Measurements from ENCODE around the gene TFEB.

The TFEB gene

DNA sequence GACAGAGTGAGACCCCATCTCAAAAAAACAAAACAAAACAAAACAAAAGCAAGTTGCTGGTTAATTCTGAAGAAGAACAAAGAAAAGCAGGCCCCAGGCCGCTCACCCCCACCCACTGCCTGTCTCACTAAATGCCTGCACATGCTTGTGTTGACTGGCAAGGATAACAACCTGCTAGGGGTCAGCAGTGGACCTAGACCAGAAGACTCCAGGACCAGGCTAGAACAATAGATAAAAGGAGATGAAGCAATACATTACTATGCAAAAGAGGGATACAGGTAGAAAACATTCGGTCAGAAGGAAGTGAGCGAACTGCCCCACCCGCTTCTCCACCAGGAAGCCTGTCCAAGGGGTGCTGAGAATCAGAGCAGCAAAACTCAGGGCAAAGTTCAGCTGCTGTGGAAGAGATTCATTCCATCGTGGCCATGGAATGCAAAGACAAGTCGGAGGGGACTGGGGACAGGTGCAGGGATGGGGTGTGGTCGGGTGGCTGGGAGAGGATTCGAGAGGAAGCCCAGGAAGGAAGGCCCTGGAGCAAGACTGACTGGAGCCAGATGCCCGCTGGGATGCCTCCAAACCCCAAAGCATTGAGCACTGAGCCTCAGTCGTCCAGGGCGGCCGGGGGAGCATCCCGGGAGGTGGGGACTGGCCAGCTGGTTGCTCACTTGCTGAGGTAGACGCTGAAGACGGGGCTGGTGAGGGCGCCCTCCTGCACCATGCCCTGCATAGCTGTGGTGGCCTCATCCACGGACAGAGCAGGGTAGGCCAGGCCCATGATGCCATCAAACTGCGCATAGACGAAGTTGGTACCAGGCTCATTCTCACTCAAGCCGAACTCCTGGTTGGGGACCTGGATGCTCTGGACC is 6.5 kb upstream of the TFEB start:
- Histone ChIP-seq H3K4me3 (ENCODE audit: low read depth, low read length) (no peak overlapping the region), H3K9me3 (ENCODE audit: severe bottlenecking) (no peaks in the 10 kb centered on the region), H3K36me3 (no peaks in the 10 kb centered on the region), H3K27ac (no peak overlapping the region), H3K27me3 (ENCODE audit: insufficient read depth, low read depth, severe bottlenecking) (no peaks in the 10 kb centered on the region)
- TF ChIP-seq, protein P1, sequence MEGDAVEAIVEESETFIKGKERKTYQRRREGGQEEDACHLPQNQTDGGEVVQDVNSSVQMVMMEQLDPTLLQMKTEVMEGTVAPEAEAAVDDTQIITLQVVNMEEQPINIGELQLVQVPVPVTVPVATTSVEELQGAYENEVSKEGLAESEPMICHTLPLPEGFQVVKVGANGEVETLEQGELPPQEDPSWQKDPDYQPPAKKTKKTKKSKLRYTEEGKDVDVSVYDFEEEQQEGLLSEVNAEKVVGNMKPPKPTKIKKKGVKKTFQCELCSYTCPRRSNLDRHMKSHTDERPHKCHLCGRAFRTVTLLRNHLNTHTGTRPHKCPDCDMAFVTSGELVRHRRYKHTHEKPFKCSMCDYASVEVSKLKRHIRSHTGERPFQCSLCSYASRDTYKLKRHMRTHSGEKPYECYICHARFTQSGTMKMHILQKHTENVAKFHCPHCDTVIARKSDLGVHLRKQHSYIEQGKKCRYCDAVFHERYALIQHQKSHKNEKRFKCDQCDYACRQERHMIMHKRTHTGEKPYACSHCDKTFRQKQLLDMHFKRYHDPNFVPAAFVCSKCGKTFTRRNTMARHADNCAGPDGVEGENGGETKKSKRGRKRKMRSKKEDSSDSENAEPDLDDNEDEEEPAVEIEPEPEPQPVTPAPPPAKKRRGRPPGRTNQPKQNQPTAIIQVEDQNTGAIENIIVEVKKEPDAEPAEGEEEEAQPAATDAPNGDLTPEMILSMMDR (IDR thresholded peaks at IDR 0.05; ENCODE audit: low read depth, low read length) = no peak
- no peak for DNase-seq

GRCh38 chr6:41740366-41741162 is 5.2 kb upstream of the TFEB start:
- no peaks in the 10 kb centered on the region for H3K27me3 ChIP-seq (ENCODE audit: insufficient read depth, low read depth, severe bottlenecking)
- DNase-seq = no peak
- no peaks in the 10 kb centered on the region for H3K9me3 ChIP-seq (ENCODE audit: severe bottlenecking)
- H3K36me3 ChIP-seq = no peaks in the 10 kb centered on the region
- H3K27ac ChIP-seq = no peak overlapping the region
- TF ChIP-seq, protein P1 (IDR thresholded peaks at IDR 0.05; ENCODE audit: low read depth, low read length) = no peak
- no peak overlapping the region for H3K4me3 ChIP-seq (ENCODE audit: low read depth, low read length)

GRCh38 chr6:41739041-41739440 is 3.6 kb upstream of the TFEB start:
- TF ChIP-seq, protein P1 (IDR thresholded peaks at IDR 0.05; ENCODE audit: low read depth, low read length) = no peak
- Histone ChIP-seq H3K27ac (no peak overlapping the region), H3K27me3 (ENCODE audit: insufficient read depth, low read depth, severe bottlenecking) (no peaks in the 10 kb centered on the region), H3K36me3 (no peaks in the 10 kb centered on the region), H3K4me3 (ENCODE audit: low read depth, low read length) (no peak overlapping the region), H3K9me3 (ENCODE audit: severe bottlenecking) (no peaks in the 10 kb centered on the region)
- DNase-seq = no peak

DNA sequence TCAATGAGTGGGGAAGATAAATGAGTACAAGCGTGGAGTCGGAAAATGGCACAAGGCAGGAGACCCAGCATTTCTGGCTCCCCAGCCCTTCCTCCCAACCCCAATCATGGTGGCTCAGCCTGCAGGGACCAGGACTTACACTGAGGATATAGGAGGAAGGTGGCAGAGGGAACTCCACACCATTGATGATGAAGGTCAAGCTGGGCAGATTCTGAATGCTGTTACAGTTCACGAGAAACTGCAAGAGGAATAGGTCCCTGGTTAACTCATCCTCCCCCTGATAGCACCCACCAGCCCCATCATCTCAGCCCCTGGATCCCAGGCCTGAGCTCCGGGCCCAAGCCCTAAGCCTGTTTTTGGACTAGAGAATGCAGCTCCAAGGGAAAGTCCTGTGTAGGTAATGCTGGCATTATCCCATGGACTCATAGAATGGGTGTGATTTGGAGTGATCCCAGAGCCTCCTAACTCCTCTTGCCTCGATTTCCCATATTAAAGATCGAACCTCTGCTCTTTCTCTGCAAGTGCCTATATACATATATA is 2.3 kb upstream of the TFEB start:
- Histone ChIP-seq H3K27me3 (ENCODE audit: insufficient read depth, low read depth, severe bottlenecking) (no peaks in the 10 kb centered on the region), H3K4me3 (ENCODE audit: low read depth, low read length) (no peak overlapping the region)
- TF ChIP-seq, protein P1 (IDR thresholded peaks at IDR 0.05; ENCODE audit: low read depth, low read length) = no peak

DNA sequence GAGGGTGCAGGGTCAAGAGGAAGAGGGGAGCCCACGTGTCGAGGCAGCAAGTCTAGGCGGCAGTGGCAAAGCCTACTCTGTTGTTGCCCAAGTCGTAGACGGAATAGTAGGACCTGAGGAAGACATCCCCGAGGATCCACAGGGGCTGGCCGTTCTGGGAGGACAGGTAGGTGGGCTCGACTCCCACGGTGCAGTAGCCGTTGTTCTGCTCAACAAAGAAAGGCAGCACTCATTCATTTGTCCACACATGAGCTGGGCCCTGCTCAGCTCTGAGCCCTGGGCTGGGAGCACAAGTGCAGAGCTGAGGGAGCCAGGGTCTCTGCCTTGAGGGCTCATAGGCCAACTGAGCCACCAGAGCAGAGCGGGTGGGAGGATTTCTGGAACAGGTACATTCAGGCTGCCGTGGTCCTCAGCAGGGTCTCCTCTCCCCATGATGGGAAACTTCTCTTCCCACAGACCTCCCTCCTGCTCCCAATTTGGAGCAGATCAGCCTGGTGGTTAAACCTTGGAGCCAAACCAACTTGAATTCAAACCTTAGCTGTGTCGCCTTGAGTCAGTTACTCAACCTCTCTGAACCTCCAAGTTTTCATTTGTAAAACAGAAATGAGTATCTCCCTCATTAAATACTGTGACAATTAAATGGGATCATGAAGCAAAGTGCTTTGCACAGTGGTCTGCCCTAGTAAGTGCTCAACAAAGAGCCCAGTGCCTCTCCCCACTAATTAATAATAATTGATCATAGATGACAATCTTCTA is 1.6 kb upstream of the TFEB start:
- no peak overlapping the region for H3K4me3 ChIP-seq (ENCODE audit: low read depth, low read length)
- no peaks in the 10 kb centered on the region for H3K9me3 ChIP-seq (ENCODE audit: severe bottlenecking)
- H3K27me3 ChIP-seq (ENCODE audit: insufficient read depth, low read depth, severe bottlenecking) = no peaks in the 10 kb centered on the region
- DNase-seq = no peak
- no peak overlapping the region for H3K27ac ChIP-seq
- TF ChIP-seq, protein P1 (IDR thresholded peaks at IDR 0.05; ENCODE audit: low read depth, low read length) = no peak
- H3K36me3 ChIP-seq = no peaks in the 10 kb centered on the region

More for the DNA sequence above, 2.3 kb upstream of the TFEB start:
- H3K27ac ChIP-seq = no peak overlapping the region
- no peaks in the 10 kb centered on the region for H3K9me3 ChIP-seq (ENCODE audit: severe bottlenecking)
- no peak for DNase-seq
- no peaks in the 10 kb centered on the region for H3K36me3 ChIP-seq
